ENCODE data around the gene TCTA.

Gene TCTA

DNA sequence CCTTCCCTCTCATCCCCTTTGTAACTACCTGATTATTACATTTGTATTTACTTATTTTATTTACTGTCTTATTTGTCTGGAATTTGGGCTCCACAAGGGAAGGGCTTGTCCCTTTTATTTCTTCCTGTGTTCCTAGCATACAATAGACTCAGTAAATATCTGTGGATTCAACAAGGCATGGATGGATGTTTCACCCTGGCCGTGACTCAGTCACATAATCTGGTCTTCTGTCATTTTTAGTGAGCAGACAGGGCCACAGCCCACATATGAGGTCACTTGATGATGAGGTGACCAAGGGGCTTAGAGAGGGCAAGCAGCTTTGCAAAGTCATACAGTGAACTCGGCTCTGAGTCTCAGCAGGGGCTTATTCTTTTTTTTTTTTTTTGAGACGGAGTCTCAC lies 50.0 kb downstream of the TCTA start:
- Histone ChIP-seq H3K36me3 (no peaks in the 10 kb centered on the region), H3K9me3 (ENCODE audit: severe bottlenecking) (no peaks in the 10 kb centered on the region), H3K4me3 (ENCODE audit: low read depth, low read length) (no peak overlapping the region), H3K27me3 (ENCODE audit: insufficient read depth, low read depth, severe bottlenecking) (no peaks in the 10 kb centered on the region), H3K27ac (peak overlapping the region; percentile 81)
- DNase-seq, result peak; percentile 73
- TF ChIP-seq CTCF (IDR thresholded peaks at IDR 0.05; ENCODE audit: low read depth, low read length), result no peak

GRCh38 chr3:49465270-49466034 lies 53.2 kb downstream of the TCTA start:
- Histone ChIP-seq H3K4me3 (ENCODE audit: low read depth, low read length) (no peak overlapping the region), H3K9me3 (ENCODE audit: severe bottlenecking) (no peaks in the 10 kb centered on the region), H3K36me3 (no peaks in the 10 kb centered on the region; the same call in 1 of the 2 replicates), H3K27me3 (ENCODE audit: insufficient read depth, low read depth, severe bottlenecking) (no peaks in the 10 kb centered on the region), H3K27ac (no peak overlapping the region)
- no peak for TF ChIP-seq CTCF (IDR thresholded peaks at IDR 0.05; ENCODE audit: low read depth, low read length)
- no peak for DNase-seq
